HCT116 (cell line): Measurements from ENCODE around the gene HSF4. TPM values are rescaled to one million over a fixed set of nuclear protein-coding genes. Genes with fewer than 3 reads are reported as not detected.

Source experiments
- ATAC-seq: fragments of 200-7000 bp; cut with Tn5 transposase; 2 replicates; pipeline ENCODE4 v1.9.1; 2020; ENCODE audit warnings: mild to moderate bottlenecking, moderate library complexity
- BruUV-seq: library from RNA; stranded (reverse); fragments of 400-500 nt; replicated peaks from 2 replicates; lab custom pipeline; 2021; lab: Mats Ljungman, UMichigan
- CTCF ChIA-PET: fragments of 300-600 bp; sonication (Branson Sonifier 250); formaldehyde crosslinking; loops from one replicate; lab custom pipeline; 2021; ENCODE audit warnings: antibody characterized with exemption; lab: Charles Lee
- POLR2A ChIA-PET: fragments of 300-600, 350-600 bp; sonication (Branson Sonifier 250); formaldehyde crosslinking; loops from one replicate; lab custom pipeline; 2021; ENCODE audit warnings: antibody characterized with exemption; lab: Charles Lee
- RAD21 ChIA-PET, 2 experiments: fragments of 300-600 bp; sonication (Branson Sonifier 250); formaldehyde crosslinking; loops; one replicate each; lab custom pipeline; 2023; ENCODE audit warnings: low total read pairs in 2 of 2; ENCODE audit not compliant: uncharacterized antibody in 2 of 2, unreplicated experiment in 2 of 2, low non-redundant PET in 1 of 2; lab: Charles Lee
- DNase-seq: peaks from one replicate; pipeline ENCODE4 v3.0.0-alpha.2; 2010; ENCODE audit warnings: low read depth, low spot score
- H2AFZ ChIP-seq: fragments of 200-600 bp; shearing (Covaris generic), sonication (generic); 2 replicates; pipeline ENCODE4 v1.6.1; 2017; ENCODE audit warnings: low read depth, mixed run types, mixed read lengths, antibody characterized with exemption, low read length; ENCODE audit not compliant: poor library complexity, severe bottlenecking
- H3K27ac ChIP-seq: 2 replicates; pipeline ENCODE4 v1.5.1; 2012; ENCODE audit warnings: low read depth, low read length
- H3K27me3 ChIP-seq: fragments of 200-600 bp; sonication (generic); 2 replicates; pipeline ENCODE4 v1.6.1; 2016; ENCODE audit warnings: mixed run types, low read length, mixed read lengths; ENCODE audit not compliant: insufficient read depth
- H3K36me3 ChIP-seq, 2 experiments: fragments of 200-500 bp in 1 of 2; fragments of 200-600 bp in 1 of 2; sonication (Bioruptor generic) in 1 of 2; sonication (generic) in 1 of 2; 2 replicates each; pipeline versions ENCODE4 v1.5.1 to v1.6.1; 2014 to 2016; ENCODE audit warnings: low read length in 2 of 2, inconsistent platforms in 1 of 2, mixed read lengths in 1 of 2, mixed run types in 1 of 2; ENCODE audit not compliant: insufficient read depth in 2 of 2, control insufficient read depth in 1 of 2
- H3K4me1 ChIP-seq, 2 experiments: fragments of 200-600 bp in 1 of 2; sonication (generic) in 1 of 2; 2 replicates each; pipeline versions ENCODE4 v1.5.1 to v1.6.1; 2012 to 2017; ENCODE audit warnings: low read length in 2 of 2, inconsistent platforms in 1 of 2, mild to moderate bottlenecking in 1 of 2, mixed read lengths in 1 of 2, mixed run types in 1 of 2, moderate library complexity in 1 of 2; ENCODE audit not compliant: insufficient read depth in 2 of 2, control insufficient read depth in 1 of 2
- H3K4me2 ChIP-seq: fragments of 200-600 bp; sonication (generic); 2 replicates; pipeline ENCODE4 v1.6.1; 2017; ENCODE audit warnings: mixed run types, low read length, mixed read lengths
- H3K4me3 ChIP-seq, 2 experiments: fragments of 200-600 bp in 1 of 2; sonication (generic) in 1 of 2; replicated peaks in 1 of 2; 2 replicates each; pipeline ENCODE4 v1.5.1; 2011 to 2016; ENCODE audit warnings: low read length in 2 of 2, control low read depth in 1 of 2, low read depth in 1 of 2, mild to moderate bottlenecking in 1 of 2, mixed read lengths in 1 of 2, mixed run types in 1 of 2
- H3K79me2 ChIP-seq: fragments of 200-600 bp; sonication (generic); 2 replicates; pipeline ENCODE4 v1.6.1; 2017; ENCODE audit warnings: mild to moderate bottlenecking, mixed run types, low read length, moderate library complexity, mixed read lengths; ENCODE audit not compliant: insufficient read depth
- H3K9ac ChIP-seq: fragments of 200-600 bp; sonication (generic); 2 replicates; pipeline ENCODE4 v1.6.1; 2016; ENCODE audit warnings: low read length, mixed read lengths
- H3K9me2 ChIP-seq: fragments of 200-600 bp; sonication (generic), shearing (Covaris generic); 2 replicates; pipeline ENCODE4 v1.6.1; 2017; ENCODE audit warnings: mixed run types, mild to moderate bottlenecking, moderate library complexity; ENCODE audit not compliant: insufficient read depth
- H3K9me3 ChIP-seq, 2 experiments: fragments of 200-500 bp in 1 of 2; fragments of 200-600 bp in 1 of 2; sonication (Bioruptor generic) in 1 of 2; sonication (generic) in 1 of 2; 2 replicates each; pipeline ENCODE4 v1.6.1; 2014 to 2017; ENCODE audit warnings: low read length in 2 of 2, mixed read lengths in 2 of 2, inconsistent platforms in 1 of 2, low read depth in 1 of 2, mild to moderate bottlenecking in 1 of 2, mixed run types in 1 of 2, moderate library complexity in 1 of 2; ENCODE audit not compliant: control insufficient read depth in 1 of 2, insufficient read depth in 1 of 2
- H4K20me1 ChIP-seq: fragments of 200-600 bp; sonication (generic), shearing (Covaris generic); 2 replicates; pipeline ENCODE4 v1.6.1; 2017; ENCODE audit warnings: mixed run types, mild to moderate bottlenecking, moderate library complexity; ENCODE audit not compliant: insufficient read depth
- CBX3 ChIP-seq: IDR thresholded peaks from 2 replicates; pipeline ENCODE4 v1.6.1; 2012; ENCODE audit warnings: low read depth
- CTCF ChIP-seq, 3 experiments: fragments of 200-600 bp in 1 of 3; sonication (generic) in 1 of 3; IDR thresholded peaks in 2 of 3; conservative IDR thresholded peaks in 1 of 3; 2 replicates each; pipeline ENCODE4 v1.5.1; 2012 to 2017; ENCODE audit warnings: low read depth in 2 of 3, low read length in 2 of 3, antibody characterized with exemption in 1 of 3, borderline replicate concordance in 1 of 3, control low read depth in 1 of 3, mild to moderate bottlenecking in 1 of 3, mixed read lengths in 1 of 3, mixed run types in 1 of 3, moderate library complexity in 1 of 3; ENCODE audit not compliant: insufficient read depth in 1 of 3
- EGR1 ChIP-seq: IDR thresholded peaks from 2 replicates; pipeline ENCODE4 v1.6.1; 2012; ENCODE audit warnings: low read depth
- MAX ChIP-seq: IDR thresholded peaks from 2 replicates; pipeline ENCODE4 v1.6.1; 2012
- POLR2A ChIP-seq: IDR thresholded peaks from 2 replicates; pipeline ENCODE4 v1.7.0; 2011; ENCODE audit warnings: borderline replicate concordance; ENCODE audit not compliant: insufficient read depth, insufficient read length; ENCODE audit errors: extremely low read depth
- POLR2AphosphoS5 ChIP-seq: IDR thresholded peaks from 2 replicates; pipeline ENCODE4 v1.6.1; 2011; ENCODE audit warnings: mild to moderate bottlenecking, low read depth, low read length, moderate library complexity
- RAD21 ChIP-seq: IDR thresholded peaks from 2 replicates; pipeline ENCODE4 v1.6.1; 2012; ENCODE audit warnings: low read depth, mild to moderate bottlenecking
- SIN3A ChIP-seq: IDR thresholded peaks from 2 replicates; pipeline ENCODE4 v1.6.1; 2012; ENCODE audit warnings: low read depth
- ZBTB33 ChIP-seq: IDR thresholded peaks from 2 replicates; pipeline ENCODE4 v1.6.1; 2011; ENCODE audit warnings: mild to moderate bottlenecking, low read length, moderate library complexity; ENCODE audit not compliant: insufficient replicate concordance; ENCODE audit errors: extremely low read depth
- ZFX ChIP-seq: fragments of 450-650 bp; IDR thresholded peaks from 2 replicates; pipeline ENCODE4 v1.6.1; 2017
- intact Hi-C: fragments of 100-400 bp; cut with micrococcal nuclease; formaldehyde crosslinking; loops from 2 replicates; pipeline ENCODE4 v1.10.0; 2022
- total RNA-seq: library from RNA; stranded (reverse); gene quantifications from one replicate; pipeline ENCODE4 v1.2.1, GENCODE V29; 2021; ENCODE audit not compliant: unreplicated experiment

Gene HSF4
- total RNA-seq, 1 experiment from 2014 or later = 46.6 TPM

GRCh38 chr16:67201411-67202345 lies 37.1 kb downstream of the HSF4 start:
- H3K27me3 ChIP-seq = no peaks in the 10 kb centered on the region
- no peak overlapping the region for H3K27ac ChIP-seq
- ChIA-PET RAD21 (no interaction called here), CTCF (interaction anchor here (1.6 kb wide), 1 partner anchor 42 kb away, joined by 7 read pairs; no protein-coding TSS in a partner anchor), POLR2A (no interaction called here)
- no peak overlapping the region for H3K4me2 ChIP-seq
- peaks cover 15% of the 10 kb centered on the region; the same call in 1 of the 2 replicates for H3K79me2 ChIP-seq
- H3K9me3 ChIP-seq = no peaks in the 10 kb centered on the region
- no peaks in the 10 kb centered on the region; the same call in 1 of the 2 replicates for H4K20me1 ChIP-seq
- no peak for DNase-seq
- intact Hi-C loops = no loop called here
- TSS peak; percentile 5 for BruUV-seq
- peaks cover 15 to 37% of the 10 kb centered on the region in 2 experiments for H3K4me1 ChIP-seq
- no peak overlapping the region for H3K4me3 ChIP-seq
- no peaks in the 10 kb centered on the region for H3K9me2 ChIP-seq
- ATAC-seq = no peak
- TF ChIP-seq POLR2AphosphoS5 (no peak), CBX3 (no peak), CTCF (IDR thresholded peaks at IDR 0.05 in 2 of 3, conservative IDR thresholded peaks at IDR 0.05 in 1 of 3; ENCODE audit: borderline replicate concordance in 1 of 3, insufficient read depth in 1 of 3, low read depth in 2 of 3, low read length in 2 of 3) (no peak), ZFX (no peak), EGR1 (no peak), SIN3A (no peak), MAX (no peak), ZBTB33 (no peak), POLR2A (no peak), RAD21 (no peak)
- H2AFZ ChIP-seq = no peak overlapping the region
- H3K9ac ChIP-seq = no peak overlapping the region
- H3K36me3 ChIP-seq = peaks cover 15 to 21% of the 10 kb centered on the region in 2 experiments; a peak in 3 of 4 replicates
